Right ventricle myocardium superior (tissue), 1 donor: ENCODE measurements around the gene EXOC1L. TPM values are rescaled to one million over a fixed set of nuclear protein-coding genes. Genes with fewer than 3 reads are reported as not detected.

Experiments
- ATAC-seq: fragments of 200-7000 bp; cut with Tn5 transposase; one replicate; pipeline ENCODE4 v1.9.1; 2020; ENCODE audit warnings: mild to moderate bottlenecking; ENCODE audit not compliant: poor library complexity
- DNase-seq: peaks from one replicate; pipeline ENCODE4 v3.0.0-alpha.2; 2020
- intact Hi-C: fragments of 100-400 bp; cut with DNase I; formaldehyde crosslinking; loops from one replicate; pipeline ENCODE4 v1.11.2; 2022
- long read RNA-seq: library from polyadenylated mRNA; unstranded; transcript quantifications from one replicate; pipeline ENCODE4 v2.0.0, GENCODE V29; 2021
- total RNA-seq: library from RNA; stranded (reverse); fragmentation: NEBNext Ultra II Directional; extraction: Animal tissue kit (Norgen Biotek cat#: 25700); gene quantifications from one replicate; pipeline ENCODE4 v1.2.1, GENCODE V29; 2021
- donor health status: DM: no; HTN: yes; CAD: no; lungs with severe emphysema.

Gene EXOC1L
- total RNA-seq = not detected
- long read RNA-seq = 0 reads

GRCh38 chr4:55819634-55820033 is at the start of gene EXOC1L:
Gene EXOC1L, plus strand, starts transcription at chr4:55819790. Its CDS starts 237 bp downstream, at chr4:55820027.
- intact Hi-C loops = no loop called here
- DNase-seq (no peak), ATAC-seq (no peak)

- ATAC-seq = no peak
- intact Hi-C loops = no loop called here
- DNase-seq = no peak
Measured at GRCh38 chr4:55770662-55771061, 48.9 kb upstream of the EXOC1L start.

- intact Hi-C loops = no loop called here
- ATAC-seq (no peak), DNase-seq (no peak)
Measured at GRCh38 chr4:55781341-55781740, 38.2 kb upstream of the EXOC1L start.

GRCh38 chr4:55781812-55782211 is 37.8 kb upstream of the EXOC1L start:
- ATAC-seq (no peak), DNase-seq (no peak)

GRCh38 chr4:55783584-55783983 is 36.0 kb upstream of the EXOC1L start:
- no peak for ATAC-seq
- DNase-seq = no peak
- intact Hi-C loops = no loop called here

More at GRCh38 chr4:55781812-55782211, 37.8 kb upstream of the EXOC1L start:
- intact Hi-C loops = no loop called here

- intact Hi-C loops = no loop called here
- DNase-seq (no peak), ATAC-seq (no peak)
Measured at GRCh38 chr4:55784747-55785146, 34.8 kb upstream of the EXOC1L start.

GRCh38 chr4:55791666-55792065 is 27.9 kb upstream of the EXOC1L start:
- intact Hi-C loops = no loop called here
- ATAC-seq (no peak), DNase-seq (no peak)

- DNase-seq (no peak), ATAC-seq (no peak)
- intact Hi-C loops = no loop called here
Measured at GRCh38 chr4:55793479-55793878, 26.1 kb upstream of the EXOC1L start.

GRCh38 chr4:55794053-55794452 is 25.5 kb upstream of the EXOC1L start:
- DNase-seq = no peak
- no peak for ATAC-seq
- intact Hi-C loops = no loop called here

- ATAC-seq (no peak), DNase-seq (no peak)
- intact Hi-C loops = no loop called here
Measured at GRCh38 chr4:55795341-55795740, 24.2 kb upstream of the EXOC1L start.

- DNase-seq (no peak), ATAC-seq (no peak)
- intact Hi-C loops = no loop called here
Measured at GRCh38 chr4:55801498-55801897, 18.1 kb upstream of the EXOC1L start.

GRCh38 chr4:55807556-55807955 is 12.0 kb upstream of the EXOC1L start:
- ATAC-seq = no peak
- DNase-seq = no peak
- intact Hi-C loops = no loop called here

GRCh38 chr4:55808186-55808585 is 11.4 kb upstream of the EXOC1L start:
- no peak for DNase-seq
- intact Hi-C loops = no loop called here
- no peak for ATAC-seq

- intact Hi-C loops = no loop called here
- ATAC-seq (no peak), DNase-seq (no peak)
Measured at GRCh38 chr4:55808632-55809031, 11.0 kb upstream of the EXOC1L start.

- ATAC-seq = no peak
- intact Hi-C loops = no loop called here
- no peak for DNase-seq
Measured at GRCh38 chr4:55817691-55818090, 1.9 kb upstream of the EXOC1L start.

- no peak for DNase-seq
- intact Hi-C loops = no loop called here
- no peak for ATAC-seq
Measured at GRCh38 chr4:55820279-55820678, 689 bp downstream of the EXOC1L start.

- ATAC-seq = no peak
- no peak for DNase-seq
- intact Hi-C loops = no loop called here
Measured at GRCh38 chr4:55822329-55822728, 2.7 kb downstream of the EXOC1L start.

- DNase-seq (no peak), ATAC-seq (no peak)
- intact Hi-C loops = no loop called here
Measured at GRCh38 chr4:55824865-55825264, 5.3 kb downstream of the EXOC1L start.

- ATAC-seq (no peak), DNase-seq (no peak)
- intact Hi-C loops = no loop called here
Measured at GRCh38 chr4:55826986-55827385, 7.4 kb downstream of the EXOC1L start.

GRCh38 chr4:55827582-55827981 is 8.0 kb downstream of the EXOC1L start:
- ATAC-seq (no peak), DNase-seq (no peak)
- intact Hi-C loops = no loop called here

- DNase-seq (no peak), ATAC-seq (no peak)
- intact Hi-C loops = no loop called here
Measured at GRCh38 chr4:55830048-55830447, 10.5 kb downstream of the EXOC1L start.

GRCh38 chr4:55830716-55831115 is 11.1 kb downstream of the EXOC1L start:
- ATAC-seq (no peak), DNase-seq (no peak)
- intact Hi-C loops = no loop called here
